Neural progenitor cell (in vitro differentiated cells): ENCODE measurements around the gene RGS6. TPM values are rescaled to one million over a fixed set of nuclear protein-coding genes. Genes with fewer than 3 reads are reported as not detected.

Source experiments
- DNase-seq: peaks from one replicate; pipeline ENCODE4 v3.0.0-alpha.2; 2016; ENCODE audit warnings: low spot score
- H2AFZ ChIP-seq: fragments of 200-600 bp; sonication (generic); replicated peaks from 2 replicates; pipeline ENCODE4 v1.6.1; 2016; ENCODE audit warnings: antibody characterized with exemption
- H3F3A ChIP-seq: fragments of 200-600 bp; sonication (generic); 2 replicates; pipeline ENCODE4 v1.6.1; 2016; ENCODE audit warnings: antibody characterized with exemption, low read depth
- H3K27ac ChIP-seq: fragments of 200-600 bp; sonication (generic); 2 replicates; pipeline ENCODE4 v1.5.1; 2016; ENCODE audit warnings: mild to moderate bottlenecking
- H3K27me3 ChIP-seq: fragments of 200-600 bp; sonication (generic); 2 replicates; pipeline ENCODE4 v1.6.1; 2016; ENCODE audit warnings: mild to moderate bottlenecking, moderate library complexity
- H3K36me3 ChIP-seq: fragments of 200-600 bp; sonication (generic); 2 replicates; pipeline ENCODE4 v1.5.1; 2016
- H3K4me1 ChIP-seq: fragments of 200-600 bp; sonication (generic); 2 replicates; pipeline ENCODE4 v1.6.1; 2016; ENCODE audit warnings: mixed run types
- H3K4me2 ChIP-seq: fragments of 200-600 bp; sonication (generic); 2 replicates; pipeline ENCODE4 v1.6.1; 2016
- H3K4me3 ChIP-seq: fragments of 200-600 bp; sonication (generic); 2 replicates; pipeline ENCODE4 v1.5.1; 2016
- H3K79me2 ChIP-seq: fragments of 200-600 bp; sonication (generic); 2 replicates; pipeline ENCODE4 v1.6.1; 2016; ENCODE audit warnings: low read depth
- H3K9ac ChIP-seq: fragments of 200-600 bp; sonication (generic); 2 replicates; pipeline ENCODE4 v1.6.1; 2016
- H3K9me3 ChIP-seq: fragments of 200-600 bp; sonication (generic); 2 replicates; pipeline ENCODE4 v1.5.1; 2016; ENCODE audit warnings: low read depth
- H4K20me1 ChIP-seq: fragments of 200-600 bp; sonication (generic); 2 replicates; pipeline ENCODE4 v1.6.1; 2016; ENCODE audit warnings: low read depth
- H3K27ac Mint-ChIP-seq: 3 replicates; pipeline ENCODE4 v1.8.0; 2021; ENCODE audit warnings: mixed read lengths
- H3K27me3 Mint-ChIP-seq: 2 replicates; pipeline ENCODE4 v1.8.0; 2022; ENCODE audit warnings: low read depth, mild to moderate bottlenecking, inconsistent platforms, moderate library complexity, mixed read lengths; ENCODE audit not compliant: insufficient read depth
- H3K36me3 Mint-ChIP-seq: 3 replicates; pipeline ENCODE4 v1.8.0; 2021; ENCODE audit warnings: mixed read lengths
- H3K4me1 Mint-ChIP-seq: 3 replicates; pipeline ENCODE4 v1.8.0; 2021; ENCODE audit warnings: mixed read lengths
- H3K4me3 Mint-ChIP-seq: 3 replicates; pipeline ENCODE4 v1.8.0; 2021; ENCODE audit warnings: mild to moderate bottlenecking, moderate library complexity, mixed read lengths
- H3K9me3 Mint-ChIP-seq: 3 replicates; pipeline ENCODE4 v1.8.0; 2020; ENCODE audit warnings: mixed read lengths
- EZH2 ChIP-seq: fragments of 200-600 bp; sonication (generic); IDR thresholded peaks from 2 replicates; pipeline ENCODE4 v1.6.1; 2017; ENCODE audit warnings: antibody characterized with exemption, mild to moderate bottlenecking, moderate library complexity
- EZH2phosphoT487 ChIP-seq: fragments of 200-600 bp; sonication (generic); IDR thresholded peaks from 2 replicates; pipeline ENCODE4 v1.6.1; 2017; ENCODE audit warnings: antibody characterized with exemption
- total RNA-seq: library from RNA; depleted of rRNA; stranded (reverse); fragments of >200 nt; gene quantifications from 2 replicates; pipeline ENCODE4 v1.2.3, GENCODE V29; 2015; ENCODE audit warnings: low replicate concordance
- TF ChIP-seq, protein P1 (sequence below): fragments of 200-600 bp; sonication (generic); IDR thresholded peaks from 2 replicates; pipeline ENCODE4 v1.5.1; 2017; ENCODE audit warnings: antibody characterized with exemption, mild to moderate bottlenecking

Gene RGS6
- total RNA-seq, 1 donor from 2014 or later: 0.80 TPM

DNA sequence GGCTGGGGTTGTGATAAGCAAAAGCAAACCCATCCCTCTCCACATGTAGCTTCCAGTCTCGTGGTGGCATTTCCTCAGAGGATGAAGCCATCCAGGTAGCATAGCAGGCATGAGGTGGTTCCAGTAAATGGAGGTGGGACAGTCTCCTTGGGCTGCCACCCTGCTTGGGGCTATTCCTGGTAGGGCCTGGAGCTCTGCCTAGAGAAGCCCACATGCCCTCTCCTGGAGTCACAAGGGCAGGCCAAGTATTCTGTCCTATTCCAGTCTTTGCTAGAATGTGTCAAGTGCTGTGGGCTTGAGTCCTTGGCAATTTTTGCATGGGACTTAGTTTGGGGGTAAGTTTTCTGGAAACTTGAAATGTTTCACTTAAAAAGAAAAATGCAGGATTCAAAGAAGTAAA lies 491.7 kb downstream of the RGS6 start:
- no peak overlapping the region for H3K4me3 Mint-ChIP-seq
- Histone ChIP-seq H3K4me2 (no peak overlapping the region), H4K20me1 (no peaks in the 10 kb centered on the region), H3K9me3 (no peaks in the 10 kb centered on the region), H3K27me3 (no peaks in the 10 kb centered on the region), H3K27ac (no peak overlapping the region), H3K9ac (no peak overlapping the region), H3K4me1 (no peaks in the 10 kb centered on the region), H3K79me2 (no peaks in the 10 kb centered on the region), H3K4me3 (no peak overlapping the region), H3F3A (no peaks in the 10 kb centered on the region), H2AFZ (no peak overlapping the region), H3K36me3 (no peaks in the 10 kb centered on the region)
- peaks cover 2% of the 10 kb centered on the region for H3K36me3 Mint-ChIP-seq
- H3K4me1 Mint-ChIP-seq: peaks cover 5% of the 10 kb centered on the region
- no peak for DNase-seq
- H3K9me3 Mint-ChIP-seq: peaks cover 20% of the 10 kb centered on the region
- H3K27ac Mint-ChIP-seq: no peak overlapping the region
- H3K27me3 Mint-ChIP-seq: peaks cover 7% of the 10 kb centered on the region
- TF ChIP-seq EZH2phosphoT487: no peak

DNA sequence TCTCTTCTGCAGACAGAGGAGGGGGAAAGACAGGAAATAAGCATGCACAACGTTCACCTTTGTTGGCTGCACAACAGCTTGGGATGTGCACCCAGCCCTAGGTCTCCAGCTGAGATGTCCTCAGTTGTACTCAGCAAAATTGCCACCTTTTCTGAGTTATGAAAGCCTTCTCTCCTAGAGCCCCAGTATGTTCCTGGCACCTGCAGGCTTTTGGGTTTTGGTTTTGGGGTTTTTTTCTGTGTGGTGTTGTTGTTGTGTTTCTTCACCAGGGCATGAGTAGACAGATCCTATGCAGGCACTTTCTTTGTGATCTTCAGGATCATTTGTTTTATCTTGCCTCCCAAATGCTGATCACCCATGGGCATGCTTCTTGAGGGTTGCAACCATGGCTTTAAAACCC lies 498.2 kb downstream of the RGS6 start:
- H3K27ac ChIP-seq: no peak overlapping the region
- H3K36me3 ChIP-seq: no peaks in the 10 kb centered on the region
- H2AFZ ChIP-seq: no peak overlapping the region
- peaks cover 7% of the 10 kb centered on the region for H3K9me3 Mint-ChIP-seq
- H3K27ac Mint-ChIP-seq: no peak overlapping the region
- H3K9ac ChIP-seq: no peak overlapping the region
- no peaks in the 10 kb centered on the region for H3K9me3 ChIP-seq
- no peak overlapping the region for H3K4me3 Mint-ChIP-seq
- no peak overlapping the region for H3K4me2 ChIP-seq
- H4K20me1 ChIP-seq: no peaks in the 10 kb centered on the region
- no peaks in the 10 kb centered on the region for H3K4me1 ChIP-seq
- peaks cover 8% of the 10 kb centered on the region for H3K4me1 Mint-ChIP-seq
- no peaks in the 10 kb centered on the region for H3K27me3 Mint-ChIP-seq
- H3K36me3 Mint-ChIP-seq: peaks cover 2% of the 10 kb centered on the region
- no peak for TF ChIP-seq EZH2
- TF ChIP-seq EZH2phosphoT487: no peak
- TF ChIP-seq, protein P1, sequence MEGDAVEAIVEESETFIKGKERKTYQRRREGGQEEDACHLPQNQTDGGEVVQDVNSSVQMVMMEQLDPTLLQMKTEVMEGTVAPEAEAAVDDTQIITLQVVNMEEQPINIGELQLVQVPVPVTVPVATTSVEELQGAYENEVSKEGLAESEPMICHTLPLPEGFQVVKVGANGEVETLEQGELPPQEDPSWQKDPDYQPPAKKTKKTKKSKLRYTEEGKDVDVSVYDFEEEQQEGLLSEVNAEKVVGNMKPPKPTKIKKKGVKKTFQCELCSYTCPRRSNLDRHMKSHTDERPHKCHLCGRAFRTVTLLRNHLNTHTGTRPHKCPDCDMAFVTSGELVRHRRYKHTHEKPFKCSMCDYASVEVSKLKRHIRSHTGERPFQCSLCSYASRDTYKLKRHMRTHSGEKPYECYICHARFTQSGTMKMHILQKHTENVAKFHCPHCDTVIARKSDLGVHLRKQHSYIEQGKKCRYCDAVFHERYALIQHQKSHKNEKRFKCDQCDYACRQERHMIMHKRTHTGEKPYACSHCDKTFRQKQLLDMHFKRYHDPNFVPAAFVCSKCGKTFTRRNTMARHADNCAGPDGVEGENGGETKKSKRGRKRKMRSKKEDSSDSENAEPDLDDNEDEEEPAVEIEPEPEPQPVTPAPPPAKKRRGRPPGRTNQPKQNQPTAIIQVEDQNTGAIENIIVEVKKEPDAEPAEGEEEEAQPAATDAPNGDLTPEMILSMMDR: no peak
- H3F3A ChIP-seq: no peaks in the 10 kb centered on the region
- H3K27me3 ChIP-seq: no peaks in the 10 kb centered on the region
- H3K4me3 ChIP-seq: no peak overlapping the region
- H3K79me2 ChIP-seq: no peaks in the 10 kb centered on the region
- DNase-seq: no peak

DNA sequence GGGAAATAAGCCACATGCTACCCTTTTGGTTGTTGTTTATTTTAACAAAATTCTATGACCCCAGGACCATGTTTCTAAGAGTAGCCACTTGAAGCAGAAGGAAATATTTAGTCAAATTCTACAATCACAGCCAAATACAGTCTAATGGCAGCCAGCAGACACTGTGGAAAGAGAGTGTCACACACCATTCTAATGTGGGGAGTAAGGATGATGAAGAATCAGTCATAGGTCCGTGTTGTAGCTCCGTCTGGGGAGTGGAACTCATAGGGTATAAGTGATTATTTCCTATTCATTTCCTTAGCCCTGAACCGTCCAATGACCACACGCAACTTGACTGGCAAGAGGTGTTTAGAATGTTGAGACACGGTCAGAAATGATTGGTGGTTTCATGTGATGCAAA lies 500.5 kb downstream of the RGS6 start:
- no peak overlapping the region for H3K4me3 Mint-ChIP-seq
- TF ChIP-seq, protein P1: no peak
- TF ChIP-seq EZH2: no peak
- Histone ChIP-seq H3K27ac (no peak overlapping the region), H3K9ac (no peak overlapping the region), H3K27me3 (no peaks in the 10 kb centered on the region), H3K9me3 (no peaks in the 10 kb centered on the region), H3K36me3 (no peaks in the 10 kb centered on the region), H3K4me3 (no peak overlapping the region), H3K4me2 (no peak overlapping the region), H3F3A (no peaks in the 10 kb centered on the region), H3K4me1 (no peaks in the 10 kb centered on the region), H2AFZ (no peak overlapping the region), H4K20me1 (no peaks in the 10 kb centered on the region), H3K79me2 (no peaks in the 10 kb centered on the region)
- peaks cover 8% of the 10 kb centered on the region for H3K4me1 Mint-ChIP-seq
- no peak overlapping the region for H3K27ac Mint-ChIP-seq
- peaks cover 6% of the 10 kb centered on the region for H3K9me3 Mint-ChIP-seq
- H3K36me3 Mint-ChIP-seq: peaks cover 2% of the 10 kb centered on the region
- no peak for DNase-seq
- no peaks in the 10 kb centered on the region for H3K27me3 Mint-ChIP-seq

DNA sequence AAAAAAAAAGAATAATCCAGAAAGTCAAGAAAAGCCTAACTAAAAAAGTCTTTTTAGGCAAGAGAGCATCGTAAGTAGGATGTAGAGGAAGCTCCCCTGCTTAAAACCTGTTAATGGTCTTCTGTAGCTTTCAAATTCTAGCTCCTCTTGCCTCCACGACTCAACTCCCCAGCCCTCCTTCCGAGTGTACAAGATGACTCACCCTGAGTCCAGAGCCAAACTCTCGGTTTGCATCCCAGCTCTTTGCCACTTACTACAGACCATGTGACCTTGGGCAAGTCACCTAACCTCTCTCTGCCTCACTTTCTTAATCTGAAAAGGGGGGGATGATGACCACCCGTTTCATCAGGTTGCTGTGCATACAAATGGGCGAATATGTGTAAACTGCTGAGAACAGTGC lies 501.3 kb downstream of the RGS6 start:
- TF ChIP-seq, protein P1: no peak
- TF ChIP-seq EZH2: no peak
- no peak for TF ChIP-seq EZH2phosphoT487
- Histone ChIP-seq H3K4me1 (no peaks in the 10 kb centered on the region), H4K20me1 (no peaks in the 10 kb centered on the region), H3K36me3 (no peaks in the 10 kb centered on the region), H3K27me3 (no peaks in the 10 kb centered on the region), H3K9me3 (no peaks in the 10 kb centered on the region), H3F3A (no peaks in the 10 kb centered on the region), H3K27ac (no peak overlapping the region), H3K4me3 (no peak overlapping the region), H3K4me2 (no peak overlapping the region), H3K9ac (no peak overlapping the region), H2AFZ (no peak overlapping the region), H3K79me2 (no peaks in the 10 kb centered on the region)
- no peak for DNase-seq
- Mint-ChIP-seq H3K27ac (no peak overlapping the region), H3K4me3 (no peak overlapping the region), H3K9me3 (no peaks in the 10 kb centered on the region), H3K27me3 (no peaks in the 10 kb centered on the region), H3K4me1 (peaks cover 8% of the 10 kb centered on the region), H3K36me3 (peaks cover 2% of the 10 kb centered on the region)
